HCT116 (cell line): Measurements from ENCODE around the gene CHST12. TPM values are rescaled to one million over a fixed set of nuclear protein-coding genes. Genes with fewer than 3 reads are reported as not detected.
"Not testable (repeated sequence)": the region's sequence is repeated elsewhere in the genome, so short reads cannot be mapped to it uniquely, and the experiment has no call there.

ENCODE experiments used
- ATAC-seq: fragments of 200-7000 bp; cut with Tn5 transposase; 2 replicates; pipeline ENCODE4 v1.9.1; 2020; ENCODE audit warnings: mild to moderate bottlenecking, moderate library complexity
- BruUV-seq: library from RNA; stranded (reverse); fragments of 400-500 nt; replicated peaks from 2 replicates; lab custom pipeline; 2021; lab: Mats Ljungman, UMichigan
- CTCF ChIA-PET: fragments of 300-600 bp; sonication (Branson Sonifier 250); formaldehyde crosslinking; loops from one replicate; lab custom pipeline; 2021; ENCODE audit warnings: antibody characterized with exemption; lab: Charles Lee
- POLR2A ChIA-PET: fragments of 300-600, 350-600 bp; sonication (Branson Sonifier 250); formaldehyde crosslinking; loops from one replicate; lab custom pipeline; 2021; ENCODE audit warnings: antibody characterized with exemption; lab: Charles Lee
- RAD21 ChIA-PET, 2 experiments: fragments of 300-600 bp; sonication (Branson Sonifier 250); formaldehyde crosslinking; loops; one replicate each; lab custom pipeline; 2023; ENCODE audit warnings: low total read pairs in 2 of 2; ENCODE audit not compliant: uncharacterized antibody in 2 of 2, unreplicated experiment in 2 of 2, low non-redundant PET in 1 of 2; lab: Charles Lee
- DNase-seq: peaks from one replicate; pipeline ENCODE4 v3.0.0-alpha.2; 2010; ENCODE audit warnings: low read depth, low spot score
- H2AFZ ChIP-seq: fragments of 200-600 bp; shearing (Covaris generic), sonication (generic); 2 replicates; pipeline ENCODE4 v1.6.1; 2017; ENCODE audit warnings: low read depth, mixed run types, mixed read lengths, antibody characterized with exemption, low read length; ENCODE audit not compliant: poor library complexity, severe bottlenecking
- H3K27ac ChIP-seq: 2 replicates; pipeline ENCODE4 v1.5.1; 2012; ENCODE audit warnings: low read depth, low read length
- H3K27me3 ChIP-seq: fragments of 200-600 bp; sonication (generic); 2 replicates; pipeline ENCODE4 v1.6.1; 2016; ENCODE audit warnings: mixed run types, low read length, mixed read lengths; ENCODE audit not compliant: insufficient read depth
- H3K36me3 ChIP-seq, 2 experiments: fragments of 200-500 bp in 1 of 2; fragments of 200-600 bp in 1 of 2; sonication (Bioruptor generic) in 1 of 2; sonication (generic) in 1 of 2; 2 replicates each; pipeline versions ENCODE4 v1.5.1 to v1.6.1; 2014 to 2016; ENCODE audit warnings: low read length in 2 of 2, inconsistent platforms in 1 of 2, mixed read lengths in 1 of 2, mixed run types in 1 of 2; ENCODE audit not compliant: insufficient read depth in 2 of 2, control insufficient read depth in 1 of 2
- H3K4me1 ChIP-seq, 2 experiments: fragments of 200-600 bp in 1 of 2; sonication (generic) in 1 of 2; 2 replicates each; pipeline versions ENCODE4 v1.5.1 to v1.6.1; 2012 to 2017; ENCODE audit warnings: low read length in 2 of 2, inconsistent platforms in 1 of 2, mild to moderate bottlenecking in 1 of 2, mixed read lengths in 1 of 2, mixed run types in 1 of 2, moderate library complexity in 1 of 2; ENCODE audit not compliant: insufficient read depth in 2 of 2, control insufficient read depth in 1 of 2
- H3K4me2 ChIP-seq: fragments of 200-600 bp; sonication (generic); 2 replicates; pipeline ENCODE4 v1.6.1; 2017; ENCODE audit warnings: mixed run types, low read length, mixed read lengths
- H3K4me3 ChIP-seq, 2 experiments: fragments of 200-600 bp in 1 of 2; sonication (generic) in 1 of 2; replicated peaks in 1 of 2; 2 replicates each; pipeline ENCODE4 v1.5.1; 2011 to 2016; ENCODE audit warnings: low read length in 2 of 2, control low read depth in 1 of 2, low read depth in 1 of 2, mild to moderate bottlenecking in 1 of 2, mixed read lengths in 1 of 2, mixed run types in 1 of 2
- H3K79me2 ChIP-seq: fragments of 200-600 bp; sonication (generic); 2 replicates; pipeline ENCODE4 v1.6.1; 2017; ENCODE audit warnings: mild to moderate bottlenecking, mixed run types, low read length, moderate library complexity, mixed read lengths; ENCODE audit not compliant: insufficient read depth
- H3K9ac ChIP-seq: fragments of 200-600 bp; sonication (generic); 2 replicates; pipeline ENCODE4 v1.6.1; 2016; ENCODE audit warnings: low read length, mixed read lengths
- H3K9me2 ChIP-seq: fragments of 200-600 bp; sonication (generic), shearing (Covaris generic); 2 replicates; pipeline ENCODE4 v1.6.1; 2017; ENCODE audit warnings: mixed run types, mild to moderate bottlenecking, moderate library complexity; ENCODE audit not compliant: insufficient read depth
- H3K9me3 ChIP-seq, 2 experiments: fragments of 200-500 bp in 1 of 2; fragments of 200-600 bp in 1 of 2; sonication (Bioruptor generic) in 1 of 2; sonication (generic) in 1 of 2; 2 replicates each; pipeline ENCODE4 v1.6.1; 2014 to 2017; ENCODE audit warnings: low read length in 2 of 2, mixed read lengths in 2 of 2, inconsistent platforms in 1 of 2, low read depth in 1 of 2, mild to moderate bottlenecking in 1 of 2, mixed run types in 1 of 2, moderate library complexity in 1 of 2; ENCODE audit not compliant: control insufficient read depth in 1 of 2, insufficient read depth in 1 of 2
- H4K20me1 ChIP-seq: fragments of 200-600 bp; sonication (generic), shearing (Covaris generic); 2 replicates; pipeline ENCODE4 v1.6.1; 2017; ENCODE audit warnings: mixed run types, mild to moderate bottlenecking, moderate library complexity; ENCODE audit not compliant: insufficient read depth
- ATF3 ChIP-seq: IDR thresholded peaks from 2 replicates; pipeline ENCODE4 v1.6.1; 2012
- CBX3 ChIP-seq: IDR thresholded peaks from 2 replicates; pipeline ENCODE4 v1.6.1; 2012; ENCODE audit warnings: low read depth
- EZH2phosphoT487 ChIP-seq: fragments of 200-600 bp; IDR thresholded peaks from 2 replicates; pipeline ENCODE4 v1.6.1; 2018; ENCODE audit warnings: antibody characterized with exemption, borderline replicate concordance
- FOSL1 ChIP-seq: IDR thresholded peaks from 2 replicates; pipeline ENCODE4 v1.6.1; 2012; ENCODE audit warnings: low read depth
- JUND ChIP-seq: IDR thresholded peaks from 2 replicates; pipeline ENCODE4 v1.6.1; 2012
- MAX ChIP-seq: IDR thresholded peaks from 2 replicates; pipeline ENCODE4 v1.6.1; 2012
- POLR2AphosphoS5 ChIP-seq: IDR thresholded peaks from 2 replicates; pipeline ENCODE4 v1.6.1; 2011; ENCODE audit warnings: mild to moderate bottlenecking, low read depth, low read length, moderate library complexity
- SP1 ChIP-seq: IDR thresholded peaks from 2 replicates; pipeline ENCODE4 v1.6.1; 2012; ENCODE audit warnings: low read depth
- TCF7L2 ChIP-seq: IDR thresholded peaks from 2 replicates; pipeline ENCODE4 v1.7.0; 2011; ENCODE audit warnings: borderline replicate concordance, inconsistent platforms; ENCODE audit not compliant: insufficient read depth, insufficient read length; ENCODE audit errors: extremely low read depth
- YY1 ChIP-seq: IDR thresholded peaks from 2 replicates; pipeline ENCODE4 v1.6.1; 2011; ENCODE audit warnings: low read length, low read depth, moderate library complexity, mild to moderate bottlenecking; ENCODE audit not compliant: insufficient replicate concordance; ENCODE audit errors: extremely low read depth
- ZFX ChIP-seq: fragments of 450-650 bp; IDR thresholded peaks from 2 replicates; pipeline ENCODE4 v1.6.1; 2017
- intact Hi-C: fragments of 100-400 bp; cut with micrococcal nuclease; formaldehyde crosslinking; loops from 2 replicates; pipeline ENCODE4 v1.10.0; 2022
- total RNA-seq: library from RNA; stranded (reverse); gene quantifications from one replicate; pipeline ENCODE4 v1.2.1, GENCODE V29; 2021; ENCODE audit not compliant: unreplicated experiment

The CHST12 gene
- total RNA-seq, 1 experiment from 2014 or later: 14.2 TPM

GRCh38 chr7:2416063-2416462 lies 12.7 kb downstream of the CHST12 start:
- H2AFZ ChIP-seq: no peak overlapping the region
- no peaks in the 10 kb centered on the region for H3K36me3 ChIP-seq
- ChIA-PET RAD21 (no interaction called here), POLR2A (interaction anchor here (0.8 kb wide), 1 partner anchor 15 kb away, joined by 4 read pairs; no protein-coding TSS in a partner anchor), CTCF (no interaction called here)
- no peak overlapping the region for H3K27ac ChIP-seq
- no peaks in the 10 kb centered on the region for H4K20me1 ChIP-seq
- H3K4me3 ChIP-seq: no peak overlapping the region
- no peaks in the 10 kb centered on the region; the same call in 1 of the 2 replicates for H3K79me2 ChIP-seq
- no TSS peak for BruUV-seq
- TF ChIP-seq SP1: no peak
- intact Hi-C loops: no loop called here
- H3K9me2 ChIP-seq: no peaks in the 10 kb centered on the region
- peaks cover 0 to 4% of the 10 kb centered on the region in 2 experiments; a peak in 2 of 4 replicates for H3K4me1 ChIP-seq
- no peak overlapping the region for H3K9ac ChIP-seq
- DNase-seq (no peak), ATAC-seq (no peak)
- H3K4me2 ChIP-seq: no peak overlapping the region
- no peaks in the 10 kb centered on the region for H3K27me3 ChIP-seq
- H3K9me3 ChIP-seq: no peaks in the 10 kb centered on the region

- Histone ChIP-seq H2AFZ (no peak overlapping the region), H3K27me3 (no peaks in the 10 kb centered on the region), H3K36me3 (no peaks in the 10 kb centered on the region), H3K27ac (no peak overlapping the region), H3K9ac (no peak overlapping the region), H3K4me1 (peaks cover 0 to 4% of the 10 kb centered on the region in 2 experiments; a peak in 2 of 4 replicates), H3K79me2 (no peaks in the 10 kb centered on the region; the same call in 1 of the 2 replicates), H4K20me1 (no peaks in the 10 kb centered on the region), H3K9me2 (no peaks in the 10 kb centered on the region), H3K4me2 (no peak overlapping the region), H3K9me3 (no peaks in the 10 kb centered on the region), H3K4me3 (no peak overlapping the region)
- POLR2A ChIA-PET: interaction anchor here (0.8 kb wide), 1 partner anchor 14 kb away, joined by 3 read pairs; the partner anchor contains the start of gene CHST12
- DNase-seq (no peak), ATAC-seq (no peak)
- intact Hi-C loops: no loop called here
- BruUV-seq: no TSS peak
- no peak for TF ChIP-seq POLR2AphosphoS5
- no peak for TF ChIP-seq MAX
- TF ChIP-seq FOSL1: no peak
- no peak for TF ChIP-seq ZFX
- no peak for TF ChIP-seq SP1
- TF ChIP-seq ATF3: no peak
- no peak for TF ChIP-seq YY1
- no peak for TF ChIP-seq CBX3
- no peak for TF ChIP-seq JUND
- TF ChIP-seq TCF7L2: no peak
- no peak for TF ChIP-seq EZH2phosphoT487
- RAD21 ChIA-PET: no interaction called here
- CTCF ChIA-PET: no interaction called here
Observed at GRCh38 chr7:2416650-2417049, 13.2 kb downstream of the CHST12 start.

GRCh38 chr7:2417178-2417577 lies 13.8 kb downstream of the CHST12 start:
- H3K36me3 ChIP-seq, H3K4me1 ChIP-seq, H3K27ac ChIP-seq, ATAC-seq, H3K79me2 ChIP-seq, H3K9ac ChIP-seq, CTCF ChIA-PET, H3K9me3 ChIP-seq, H4K20me1 ChIP-seq, H3K27me3 ChIP-seq, H3K9me2 ChIP-seq, RAD21 ChIA-PET, H3K4me2 ChIP-seq, DNase-seq, BruUV-seq, intact Hi-C loops, H2AFZ ChIP-seq, H3K4me3 ChIP-seq: not testable (repeated sequence)
- POLR2A ChIA-PET: interaction anchor here (0.8 kb wide), 1 partner anchor 14 kb away, joined by 3 read pairs; the partner anchor contains the start of gene CHST12
